GM19351 (cell line): ENCODE measurements around the gene DNAJB8.

ENCODE experiments used
- ATAC-seq: cut with Tn5 transposase; IDR thresholded peaks from one replicate; pipeline ENCODE4 v1.9.1; 2021; ENCODE audit warnings: mild to moderate bottlenecking, moderate library complexity; ENCODE audit not compliant: unreplicated experiment

DNAJB8 gene

GRCh38 chr3:128468285-128468790 is 1.6 kb upstream of the DNAJB8 start:
- no peak for ATAC-seq

- no peak for ATAC-seq
Measured at GRCh38 chr3:128464702-128465101, 2.0 kb downstream of the DNAJB8 start.

- ATAC-seq, result no peak
Measured at GRCh38 chr3:128464188-128464587, 2.5 kb downstream of the DNAJB8 start.

DNA sequence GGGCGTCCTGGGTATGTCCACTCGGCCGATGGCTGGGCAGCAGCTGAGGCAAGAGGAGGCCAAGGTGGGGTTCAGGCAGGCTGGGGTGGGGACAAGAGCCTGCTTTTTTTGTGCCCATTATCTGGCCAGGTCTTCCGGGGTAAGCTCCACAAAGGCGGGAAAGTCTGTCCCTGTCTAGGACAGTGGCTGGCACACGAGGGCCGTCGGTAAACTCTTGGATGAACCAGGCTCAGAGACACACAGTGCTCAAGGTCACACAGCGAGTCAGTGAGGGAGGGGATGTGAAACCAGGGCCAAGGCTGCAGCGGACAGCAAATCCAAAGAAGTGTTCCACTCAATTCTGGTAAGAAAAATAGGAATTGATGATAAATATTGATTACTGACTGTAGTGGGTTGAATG is 2.9 kb downstream of the DNAJB8 start:
- no peak for ATAC-seq

GRCh38 chr3:128463354-128463753 is 3.3 kb downstream of the DNAJB8 start:
- no peak for ATAC-seq

- no peak for ATAC-seq
Measured at GRCh38 chr3:128462931-128463330, 3.8 kb downstream of the DNAJB8 start.

DNA sequence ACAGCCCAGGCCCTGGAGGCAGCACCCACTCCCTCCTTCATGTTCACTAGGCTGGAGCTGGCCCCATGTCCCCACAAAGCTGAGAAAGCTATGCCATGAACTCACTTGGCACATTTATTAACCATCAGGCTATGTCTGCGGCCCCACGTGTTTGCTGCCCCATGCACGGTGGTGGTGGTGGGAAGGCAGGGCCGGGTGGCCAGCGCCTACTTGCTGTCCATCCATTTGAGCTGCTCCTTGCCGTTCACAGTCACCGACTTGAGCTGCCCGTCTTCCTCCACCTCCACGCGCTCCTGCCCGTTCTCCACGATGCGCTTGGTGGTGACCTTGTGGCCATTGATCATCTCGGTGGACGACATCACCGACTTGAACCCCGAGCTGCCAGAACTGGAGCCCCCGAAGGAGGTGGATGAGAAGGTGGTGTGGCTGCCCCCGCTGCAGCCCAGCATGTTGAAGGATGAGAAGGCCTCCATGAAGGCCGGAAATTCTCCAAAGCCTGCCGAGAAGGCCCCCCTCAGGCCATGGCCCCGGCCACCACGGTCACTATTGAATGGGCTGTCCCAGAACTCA is 4.3 kb downstream of the DNAJB8 start:
- ATAC-seq, result no peak

GRCh38 chr3:128461731-128462130 is 5.0 kb downstream of the DNAJB8 start:
- no peak for ATAC-seq

DNA sequence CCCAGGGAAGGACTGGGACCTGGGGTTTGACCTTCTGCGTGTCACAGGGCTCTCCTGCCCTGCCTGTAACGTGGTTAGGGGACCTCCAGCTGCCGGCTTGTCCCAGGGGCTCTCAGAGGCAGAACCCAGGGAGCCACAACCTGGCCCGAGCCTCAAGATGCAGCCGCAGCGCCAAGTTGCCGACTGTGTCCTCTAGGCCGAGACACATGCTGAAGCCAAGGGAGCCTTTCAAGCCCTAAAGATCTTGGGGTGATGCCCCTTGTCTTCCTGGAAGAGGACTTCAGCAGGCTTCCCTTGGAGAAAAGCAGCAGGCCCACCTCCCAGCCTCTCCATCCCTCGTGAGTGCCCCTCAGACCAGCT is 7.2 kb downstream of the DNAJB8 start:
- no peak for ATAC-seq

- ATAC-seq, result no peak
Measured at GRCh38 chr3:128458746-128459460, 7.8 kb downstream of the DNAJB8 start.

- ATAC-seq, result no peak
Measured at GRCh38 chr3:128457937-128458336, 8.8 kb downstream of the DNAJB8 start.

GRCh38 chr3:128456776-128457715 is 9.6 kb downstream of the DNAJB8 start:
- no peak for ATAC-seq

GRCh38 chr3:128455786-128456748 is 10.6 kb downstream of the DNAJB8 start:
- no peak for ATAC-seq

- ATAC-seq, result no peak
Measured at GRCh38 chr3:128455116-128455515, 11.6 kb downstream of the DNAJB8 start.

DNA sequence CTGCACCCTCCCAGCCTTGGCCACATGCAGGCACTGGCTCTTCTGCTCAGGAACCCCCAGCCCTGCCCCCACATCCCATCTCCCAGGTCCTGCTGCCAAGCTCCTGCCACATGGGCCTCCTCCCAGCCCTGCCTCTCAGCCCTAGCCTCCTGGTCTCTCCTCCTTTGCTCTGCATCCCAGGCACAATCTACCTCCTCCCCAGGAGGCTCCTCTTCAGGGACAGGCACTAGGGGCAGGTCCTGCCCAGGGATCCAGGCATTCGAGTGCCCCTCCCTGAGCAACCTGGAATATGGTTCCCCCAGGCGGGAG is 12.4 kb downstream of the DNAJB8 start:
- no peak for ATAC-seq

GRCh38 chr3:128453501-128454309 is 13.0 kb downstream of the DNAJB8 start:
- ATAC-seq, result no peak

GRCh38 chr3:128452678-128453275 is 13.9 kb downstream of the DNAJB8 start:
- no peak for ATAC-seq

DNA sequence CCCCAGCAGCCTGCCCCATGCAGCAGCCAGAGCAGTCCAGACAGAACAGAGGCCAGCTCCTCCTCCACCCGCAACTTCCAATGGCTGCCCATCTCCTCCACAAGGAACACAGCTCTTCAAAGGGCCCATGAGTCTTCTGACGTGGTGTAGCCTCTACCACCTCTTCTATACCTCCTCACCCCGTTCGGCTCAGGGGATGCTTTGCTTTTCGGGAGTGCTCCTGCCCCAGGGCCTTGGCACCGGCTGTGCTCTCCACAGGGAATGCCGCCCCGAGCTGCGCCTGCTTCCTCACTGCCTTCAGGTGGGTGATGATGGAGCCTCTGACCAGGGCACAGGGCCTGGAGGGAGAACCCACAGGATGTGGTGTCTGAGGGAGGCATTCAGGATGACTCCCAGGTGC is 14.6 kb downstream of the DNAJB8 start:
- ATAC-seq, result no peak

GRCh38 chr3:128449111-128449638 is 17.5 kb downstream of the DNAJB8 start:
- ATAC-seq, result no peak
